GM21723 (cell line): ENCODE data around the gene TRAPPC10.

Experiments
- ATAC-seq: cut with Tn5 transposase; IDR thresholded peaks from one replicate; pipeline ENCODE4 v1.9.1; 2021; ENCODE audit warnings: mild to moderate bottlenecking, moderate library complexity; ENCODE audit not compliant: unreplicated experiment

The TRAPPC10 gene

GRCh38 chr21:43997766-43998742, 14.1 kb upstream of the TRAPPC10 start:
- ATAC-seq: no peak

DNA sequence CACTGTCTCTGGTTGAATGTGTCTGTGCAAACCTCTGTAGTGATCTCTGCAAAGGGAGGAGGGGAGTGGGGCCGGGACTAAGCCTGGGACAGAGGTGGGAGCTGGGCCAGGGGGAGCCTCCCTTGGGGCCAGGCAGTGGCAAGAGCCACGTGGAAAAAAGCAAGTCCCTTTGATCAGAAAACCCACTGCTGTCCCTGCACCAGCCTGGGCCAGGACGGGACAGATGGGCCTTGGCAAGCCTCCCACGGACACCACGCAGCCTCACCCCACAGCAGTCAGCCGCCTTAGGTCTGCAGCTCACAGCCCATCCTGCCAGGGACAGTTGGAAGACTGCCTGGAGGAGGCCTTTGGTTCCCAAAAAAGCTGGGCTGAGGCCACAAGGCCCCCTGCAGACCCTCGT, 11.7 kb upstream of the TRAPPC10 start:
- ATAC-seq: no peak

DNA sequence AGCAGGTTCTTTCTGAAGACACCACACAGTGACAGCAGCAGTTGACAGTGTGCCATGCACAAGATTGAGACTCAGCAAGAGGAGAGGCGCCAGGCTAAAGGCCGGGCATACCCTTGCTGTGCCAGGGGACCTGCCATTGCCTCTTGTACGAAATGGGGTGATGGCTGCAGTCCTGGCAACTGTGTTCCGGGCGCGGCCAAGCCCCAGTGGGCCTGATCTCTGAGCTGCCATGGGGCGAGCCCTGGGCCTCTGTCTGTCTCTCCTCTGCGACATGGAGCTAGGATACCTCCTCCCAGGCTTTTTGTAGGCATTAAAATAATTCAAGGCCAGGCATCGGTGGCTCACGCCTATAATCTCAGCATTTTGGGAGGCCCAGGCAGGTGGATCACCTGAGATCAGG, 9.6 kb upstream of the TRAPPC10 start:
- no peak for ATAC-seq

- ATAC-seq: no peak
Observed at GRCh38 chr21:44003307-44003966, 8.7 kb upstream of the TRAPPC10 start.

- no peak for ATAC-seq
Observed at GRCh38 chr21:44005071-44005470, 7.0 kb upstream of the TRAPPC10 start.

- ATAC-seq: no peak
Observed at GRCh38 chr21:44005593-44005992, 6.5 kb upstream of the TRAPPC10 start.

- ATAC-seq: no peak
Observed at GRCh38 chr21:44006017-44006619, 6.0 kb upstream of the TRAPPC10 start.

DNA sequence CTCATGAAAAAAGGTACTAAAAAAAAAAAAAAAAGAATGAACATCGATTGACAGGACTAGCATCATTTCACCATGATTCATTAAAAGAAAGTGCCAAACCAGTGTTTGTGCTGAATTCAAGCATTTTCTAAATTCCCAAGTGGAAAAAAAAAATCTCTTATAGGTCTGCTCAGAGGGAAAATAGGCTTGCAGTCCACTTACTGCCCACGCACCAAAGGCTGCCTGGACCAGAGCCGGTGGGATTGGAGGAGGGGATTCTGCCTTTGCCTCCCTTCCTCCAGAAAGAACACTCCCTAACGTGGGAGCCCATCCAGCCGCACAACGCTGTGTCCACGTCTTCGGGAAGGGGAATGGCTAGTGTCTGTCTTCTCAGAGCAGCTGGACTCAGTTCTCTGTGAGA, 5.5 kb upstream of the TRAPPC10 start:
- ATAC-seq: no peak

GRCh38 chr21:44010429-44010828, 1.7 kb upstream of the TRAPPC10 start:
- no peak for ATAC-seq

DNA sequence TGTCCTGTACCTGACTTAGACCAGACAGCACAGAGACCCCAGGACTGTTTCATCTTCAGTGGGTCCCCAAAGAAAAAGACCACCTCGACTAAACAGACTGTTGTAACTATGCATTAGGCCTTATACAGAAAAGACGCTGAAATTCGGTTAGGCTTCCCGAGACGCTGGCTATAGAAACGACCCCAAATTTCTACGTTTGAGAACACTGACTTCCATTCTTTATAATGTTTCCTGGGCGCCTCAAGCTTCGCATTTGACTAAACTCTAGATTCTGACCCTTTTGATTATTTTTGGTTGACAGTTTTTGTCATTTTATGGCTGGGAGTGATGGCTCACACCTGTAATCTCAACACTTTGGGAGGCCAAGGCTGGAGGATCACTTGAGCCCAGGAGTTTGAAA, 986 bp upstream of the TRAPPC10 start:
- no peak for ATAC-seq

DNA sequence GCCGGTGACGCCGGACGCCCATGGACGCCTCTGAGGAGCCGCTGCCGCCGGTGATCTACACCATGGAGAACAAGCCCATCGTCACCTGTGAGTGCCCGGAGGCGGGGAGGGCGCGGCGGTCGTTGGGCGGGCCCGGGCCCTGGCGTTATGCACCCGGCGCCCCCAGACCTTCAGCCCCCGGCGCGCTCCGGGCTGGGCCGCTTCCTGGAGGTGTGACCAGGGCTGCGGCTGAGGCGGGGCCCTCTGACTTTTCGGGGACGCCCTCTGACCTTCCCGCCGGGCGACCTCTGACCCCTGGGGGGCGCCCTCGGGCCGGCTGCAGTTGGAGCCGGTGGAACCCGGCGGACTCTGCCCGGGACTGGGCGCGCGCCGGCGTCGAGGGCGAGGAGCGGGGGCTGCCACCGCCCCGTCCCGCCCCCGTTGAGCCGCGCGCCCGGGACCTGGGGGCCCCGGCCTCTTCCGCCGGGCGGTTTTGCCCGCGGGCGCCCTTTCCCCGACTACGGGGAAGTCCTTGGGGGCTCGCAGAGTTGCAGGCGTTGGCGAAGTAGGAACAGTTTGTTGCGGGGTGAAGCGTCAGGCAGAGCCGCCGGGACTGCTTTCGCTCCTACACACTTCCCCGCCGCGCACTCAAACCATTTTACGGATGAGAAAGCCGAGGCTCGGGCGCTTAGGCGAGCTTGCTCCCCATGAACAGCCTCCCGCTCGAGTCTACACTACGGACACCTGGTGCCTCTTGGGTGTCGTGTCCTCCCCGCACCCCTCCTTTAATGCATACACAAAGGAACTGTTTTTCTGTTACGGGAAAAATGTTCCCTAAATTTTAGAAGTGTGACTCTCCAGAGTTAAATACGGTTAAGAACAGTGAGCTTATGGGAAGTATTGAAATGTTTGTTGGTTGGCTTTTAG, 618 bp downstream of the TRAPPC10 start:
- ATAC-seq: peak; percentile 69

DNA sequence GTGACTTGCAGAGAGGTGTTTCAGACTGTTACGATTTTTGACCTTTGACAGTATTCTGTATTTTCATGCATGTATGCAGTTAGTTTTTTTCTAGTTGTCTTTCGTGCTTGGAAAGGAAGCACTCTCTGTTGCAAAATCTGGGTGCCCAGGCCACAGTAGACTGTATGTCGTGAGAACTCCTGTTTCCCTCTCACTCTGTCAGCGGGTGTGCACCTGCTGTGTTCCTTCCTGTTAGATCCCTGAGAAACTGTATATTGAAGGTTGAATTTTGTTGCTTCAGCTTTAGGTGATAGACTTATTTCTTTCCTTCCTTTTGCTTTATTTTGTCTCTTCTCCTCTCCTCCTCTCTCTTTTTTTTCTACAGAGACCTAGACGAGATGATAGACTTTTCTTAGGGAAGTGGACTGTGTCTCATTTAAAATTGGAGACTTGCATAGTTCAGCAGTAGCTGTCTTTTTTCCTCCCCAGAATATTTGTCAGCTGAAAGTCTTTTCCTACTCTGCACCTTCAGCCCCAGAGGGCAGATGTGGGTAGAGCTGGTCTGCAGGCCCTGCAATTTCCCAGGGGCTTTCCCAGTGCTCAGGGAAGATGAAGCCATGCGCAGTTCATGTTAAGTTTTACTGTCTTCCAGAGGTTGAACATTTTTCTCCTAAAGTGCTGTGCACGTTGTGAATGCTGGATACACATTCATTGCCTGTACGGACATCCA, 1.4 kb downstream of the TRAPPC10 start:
- no peak for ATAC-seq

- ATAC-seq: no peak
Observed at GRCh38 chr21:44017601-44018000, 5.5 kb downstream of the TRAPPC10 start.

DNA sequence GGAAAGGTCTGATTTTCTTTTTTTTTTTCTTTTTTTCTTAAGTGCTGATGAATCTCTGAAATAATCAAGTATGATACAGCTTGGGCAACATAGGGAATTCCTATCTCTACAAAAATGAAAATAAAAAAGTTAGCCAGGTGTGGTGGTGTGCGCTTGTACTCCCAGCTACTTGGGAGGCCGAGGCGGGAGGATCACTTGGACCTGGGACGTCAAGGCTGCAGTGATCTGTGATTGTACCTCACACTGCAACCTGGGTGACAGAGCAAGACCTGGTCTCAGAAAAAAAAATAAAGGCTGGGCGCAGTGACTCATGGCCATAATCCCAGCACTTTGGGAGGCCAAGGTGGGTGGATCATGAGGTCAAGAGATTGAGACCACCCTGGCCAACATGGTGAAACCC, 6.0 kb downstream of the TRAPPC10 start:
- no peak for ATAC-seq

DNA sequence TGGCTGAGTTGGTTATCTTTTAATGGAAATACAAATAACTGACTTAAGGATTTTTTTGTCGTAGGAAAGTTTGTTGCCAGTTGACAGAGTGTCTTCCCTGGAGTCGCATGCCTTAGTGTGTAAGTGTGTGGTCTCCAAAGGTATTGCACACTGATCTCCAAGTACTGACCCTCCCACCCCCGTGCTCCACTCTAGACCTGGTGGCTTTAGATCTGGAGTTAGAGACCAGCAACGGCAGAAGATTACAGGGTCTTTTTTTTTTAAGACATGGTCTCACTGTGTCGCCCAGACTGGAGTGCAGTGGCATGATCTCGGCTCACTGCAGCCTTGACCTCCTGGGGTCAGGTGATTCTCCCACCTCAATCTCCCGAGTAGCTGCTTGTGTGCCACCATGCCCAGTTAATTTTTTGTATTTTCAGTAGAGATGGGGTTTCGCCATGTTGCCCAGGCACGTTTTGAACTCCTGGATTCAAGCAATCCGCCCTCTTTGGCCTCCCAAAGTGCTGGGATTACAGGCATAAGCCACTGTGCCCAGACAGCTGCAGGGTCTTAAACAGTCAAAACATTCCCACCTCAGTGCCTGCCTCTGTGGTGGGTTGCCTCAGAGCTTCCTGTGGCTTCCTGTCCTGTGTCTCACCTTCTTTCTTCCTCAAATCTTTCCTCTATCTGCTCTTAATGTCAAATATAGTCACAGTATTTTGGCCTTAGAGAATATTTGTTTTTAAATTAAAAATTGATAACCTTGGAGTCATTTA, 6.9 kb downstream of the TRAPPC10 start:
- no peak for ATAC-seq

GRCh38 chr21:44019568-44019958, 7.5 kb downstream of the TRAPPC10 start:
- no peak for ATAC-seq

DNA sequence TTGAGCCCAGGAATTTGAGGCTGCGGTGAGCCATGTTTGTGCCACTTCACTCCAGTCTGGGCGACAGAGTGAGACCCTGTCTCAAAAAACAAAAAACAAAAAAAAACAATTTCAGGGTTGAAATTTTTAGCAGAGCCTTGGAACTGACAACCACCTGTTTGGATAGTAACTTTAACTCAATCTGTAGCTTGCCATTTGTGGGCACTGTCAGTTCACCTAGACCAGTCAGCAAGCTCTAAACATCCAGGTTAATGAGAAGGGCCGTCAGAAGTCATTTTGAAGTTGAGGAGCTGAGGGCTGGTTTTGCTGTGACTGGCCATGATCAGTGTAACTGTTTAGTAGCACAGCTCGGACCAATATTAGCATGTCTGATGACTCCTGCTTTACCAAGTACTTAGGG, 8.4 kb downstream of the TRAPPC10 start:
- ATAC-seq: no peak

DNA sequence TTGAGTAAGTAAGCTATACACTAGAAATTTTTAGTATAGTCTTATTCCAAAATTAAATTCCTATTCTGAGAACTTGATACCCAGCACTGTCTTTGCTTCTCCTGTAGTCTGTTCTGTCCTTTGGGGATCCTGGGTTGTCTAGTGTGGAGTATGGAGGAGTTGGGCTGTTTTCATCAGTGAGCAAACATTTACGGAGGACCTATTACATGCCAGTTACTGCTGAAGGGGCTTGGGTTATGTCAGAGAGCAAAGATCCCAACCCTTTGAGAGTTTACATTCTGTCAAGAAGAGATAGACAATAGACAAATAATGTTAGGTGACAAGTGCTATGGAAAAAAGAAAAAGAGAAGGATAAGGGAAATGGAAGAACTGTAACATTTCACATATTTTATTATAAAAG, 9.0 kb downstream of the TRAPPC10 start:
- no peak for ATAC-seq

DNA sequence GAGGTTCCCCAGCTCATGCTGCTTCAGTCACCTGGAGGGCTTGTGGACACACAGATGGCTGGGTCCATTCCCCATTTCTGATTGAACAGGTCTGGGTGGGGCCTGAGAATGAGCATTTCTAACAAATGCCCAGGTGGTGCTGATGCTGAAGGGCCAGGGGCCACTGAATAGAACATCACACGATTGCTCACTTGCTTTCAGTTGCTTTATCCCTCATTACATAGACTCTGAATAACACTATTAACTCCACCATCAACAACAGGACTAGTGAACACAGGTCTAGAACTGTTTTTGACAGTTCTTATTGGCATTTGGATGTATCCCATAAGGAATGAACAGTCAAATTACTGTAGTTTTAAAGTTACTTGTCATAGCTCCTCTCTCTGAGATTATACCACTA, 12.1 kb downstream of the TRAPPC10 start:
- no peak for ATAC-seq
